Thyroid gland (tissue), 4 donors: ENCODE results near the gene DEFB113.

Experiments
- CTCF ChIP-seq, 6 experiments: fragments of 200-600 bp in 3 of 6; fragments of 450-650 bp in 3 of 6; sonication (generic) in 3 of 6; IDR thresholded peaks; one replicate each; pipeline ENCODE4 v1.5.1; 2016 to 2019; ENCODE audit warnings: antibody characterized with exemption in 6 of 6, mild to moderate bottlenecking in 2 of 6, inconsistent platforms in 1 of 6, moderate library complexity in 1 of 6
- POLR2A ChIP-seq, 2 donors: fragments of 450-650 bp; IDR thresholded peaks; one replicate each; pipeline ENCODE4 v1.6.1; 2017; ENCODE audit warnings: antibody characterized with exemption in 2 of 2, mild to moderate bottlenecking in 2 of 2, moderate library complexity in 1 of 2

GRCh38 chr6:49933526-49933925 is 35.9 kb downstream of the DEFB113 start:
- no peak for TF ChIP-seq CTCF (IDR thresholded peaks at IDR 0.05)
- TF ChIP-seq POLR2A (IDR thresholded peaks at IDR 0.05) = no peak
